Activated CD8-positive, alpha-beta memory T cell treated with anti-CD3 and anti-CD28 coated beads, Interleukin-2, amount 50 U/mL, for 4 hours (primary cell): ENCODE measurements around the gene LIPC.
A peak's percentile ranks its signal among the peaks of the same experiment; 100 is the strongest.

ENCODE experiments used
- DNase-seq: peaks from one replicate; pipeline ENCODE4 v3.0.0-alpha.2; 2020

Gene LIPC

DNA sequence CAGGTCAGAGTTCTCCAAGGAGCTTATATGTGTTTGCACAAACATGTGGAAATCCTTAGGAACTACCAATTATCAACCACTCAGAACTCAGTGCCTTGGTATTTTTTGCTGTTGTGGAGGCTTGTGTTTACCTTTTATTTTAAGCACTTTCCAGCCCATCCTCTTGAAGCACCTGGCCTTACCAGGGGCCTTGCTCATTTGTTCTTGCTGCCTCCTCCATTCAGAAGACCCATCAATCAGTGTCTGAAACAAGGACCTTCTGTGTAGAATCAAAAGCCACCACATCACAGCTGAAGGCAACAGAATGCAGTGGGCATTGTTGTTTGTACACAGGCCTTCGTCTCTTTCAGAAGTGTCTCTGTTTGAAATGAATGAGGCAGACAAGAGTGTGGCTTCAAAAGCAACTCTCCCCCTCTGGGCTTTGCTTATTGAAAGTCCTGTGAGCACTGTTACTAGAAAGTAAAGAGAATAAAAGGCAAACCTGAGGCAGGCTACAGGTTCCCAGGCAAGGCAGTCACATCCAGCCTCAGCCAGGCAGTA is 24.5 kb upstream of the LIPC start:
- no peak for DNase-seq

- no peak for DNase-seq
Measured at GRCh38 chr15:58407778-58408177, 24.0 kb upstream of the LIPC start.

DNA sequence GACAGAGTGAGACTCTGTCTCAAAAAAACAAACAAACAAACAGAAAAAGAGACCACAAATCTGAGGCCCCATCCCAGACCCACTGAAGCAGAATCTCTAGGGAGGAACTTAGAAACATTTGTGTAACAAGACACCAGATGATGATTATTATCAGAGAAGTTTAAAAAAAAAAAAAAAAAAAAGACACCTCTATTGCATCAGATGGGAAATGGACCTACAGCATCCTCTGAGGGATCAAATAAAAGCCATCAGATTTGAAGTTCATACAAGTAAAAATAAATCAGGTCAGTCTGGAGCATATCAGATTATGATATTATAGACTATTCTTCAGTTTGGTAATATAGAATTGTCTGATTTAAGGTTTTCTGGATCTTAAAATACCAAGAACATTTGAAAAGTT is 21.9 kb upstream of the LIPC start:
- DNase-seq, result no peak

GRCh38 chr15:58410353-58410752 is 21.4 kb upstream of the LIPC start:
- DNase-seq, result peak; percentile 44

GRCh38 chr15:58413253-58413652 is 18.5 kb upstream of the LIPC start:
- DNase-seq, result no peak

DNA sequence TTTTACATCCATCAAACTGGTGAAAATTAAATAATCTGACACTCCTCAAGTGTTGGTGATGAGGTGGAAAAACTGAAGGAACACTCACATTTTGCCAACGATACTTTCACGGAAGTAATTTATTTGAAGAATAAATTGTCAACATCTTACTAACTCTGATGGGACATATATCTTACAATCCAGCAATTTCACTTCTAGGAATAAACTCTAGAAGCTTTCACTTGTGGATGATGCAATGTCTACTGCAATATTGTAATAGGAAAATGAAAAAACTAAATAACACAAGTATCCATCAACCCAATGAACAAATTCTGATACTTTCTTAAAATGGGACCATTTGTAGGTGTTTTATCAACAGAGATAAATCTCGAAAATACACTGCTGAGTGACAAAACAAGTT is 16.2 kb upstream of the LIPC start:
- no peak for DNase-seq

GRCh38 chr15:58416963-58417362 is 14.8 kb upstream of the LIPC start:
- DNase-seq, result no peak

GRCh38 chr15:58418135-58418534 is 13.7 kb upstream of the LIPC start:
- no peak for DNase-seq

- DNase-seq, result no peak
Measured at GRCh38 chr15:58419803-58420524, 11.8 kb upstream of the LIPC start.

DNA sequence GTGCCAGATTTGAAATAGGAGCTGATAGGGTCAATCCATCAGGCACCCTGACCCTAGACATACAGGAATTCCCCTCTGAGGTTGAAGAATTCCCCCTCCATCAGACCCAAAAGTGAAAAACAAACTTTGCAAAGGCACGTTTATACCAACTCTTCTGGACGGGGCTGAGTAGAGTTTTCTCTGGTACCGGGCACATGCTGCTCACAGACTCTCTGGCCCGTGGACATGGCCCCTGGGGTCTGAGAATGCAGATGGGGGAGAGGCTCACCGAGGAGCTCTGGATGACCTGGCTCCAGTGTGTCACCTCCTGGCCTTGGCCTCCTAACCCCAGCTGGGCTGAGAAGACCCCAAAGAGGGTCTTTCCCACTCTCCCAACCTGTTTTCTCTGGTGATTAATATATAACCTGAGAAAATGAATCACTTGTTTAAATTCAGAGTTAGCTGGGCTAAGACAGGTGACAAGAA is 11.2 kb upstream of the LIPC start:
- DNase-seq, result no peak

DNA sequence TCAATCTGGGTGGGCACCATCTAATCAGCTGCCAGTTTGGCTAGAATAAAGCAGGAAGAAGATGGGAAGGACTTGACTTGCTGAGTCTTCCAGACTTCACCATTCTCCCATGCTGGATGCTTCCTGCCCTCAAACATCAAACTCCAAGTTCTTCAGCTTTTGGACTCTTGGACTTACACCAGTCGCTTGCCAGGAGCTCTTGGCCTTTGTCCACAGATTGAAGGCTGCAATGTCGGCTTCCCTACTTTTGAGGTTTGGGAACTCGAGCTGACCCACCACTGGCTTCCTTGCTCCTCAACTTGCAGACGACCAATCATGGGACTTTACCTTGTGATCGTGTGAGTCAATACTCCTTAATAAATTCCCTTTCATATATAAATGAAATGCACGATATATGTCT is 8.6 kb upstream of the LIPC start:
- DNase-seq, result no peak

- DNase-seq, result no peak
Measured at GRCh38 chr15:58423831-58424608, 7.8 kb upstream of the LIPC start.

DNA sequence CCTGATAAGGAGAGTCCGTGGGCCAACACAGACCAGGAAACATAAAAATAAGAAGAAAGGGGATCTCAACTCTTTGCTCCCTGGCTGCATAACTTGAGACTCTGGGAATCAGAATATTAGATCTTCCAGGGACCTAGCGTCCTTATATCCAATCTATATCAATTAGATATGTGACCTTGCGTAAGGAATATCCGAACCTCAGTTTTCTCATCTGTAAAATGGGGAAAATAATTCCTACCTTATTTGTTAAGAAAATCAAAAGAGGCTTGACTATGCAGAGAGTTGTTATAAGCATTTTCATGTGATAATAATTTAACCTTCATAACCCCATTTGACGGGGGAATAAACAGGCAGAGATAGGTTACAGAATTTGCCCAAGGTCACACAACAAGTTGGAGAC is 7.1 kb upstream of the LIPC start:
- DNase-seq, result no peak

- no peak for DNase-seq
Measured at GRCh38 chr15:58425185-58425584, 6.6 kb upstream of the LIPC start.

- no peak for DNase-seq
Measured at GRCh38 chr15:58425834-58426233, 6.0 kb upstream of the LIPC start.

- no peak for DNase-seq
Measured at GRCh38 chr15:58426501-58426900, 5.3 kb upstream of the LIPC start.

- DNase-seq, result no peak
Measured at GRCh38 chr15:58427987-58428386, 3.8 kb upstream of the LIPC start.

GRCh38 chr15:58430224-58430787 is 1.5 kb upstream of the LIPC start:
- DNase-seq, result no peak

DNA sequence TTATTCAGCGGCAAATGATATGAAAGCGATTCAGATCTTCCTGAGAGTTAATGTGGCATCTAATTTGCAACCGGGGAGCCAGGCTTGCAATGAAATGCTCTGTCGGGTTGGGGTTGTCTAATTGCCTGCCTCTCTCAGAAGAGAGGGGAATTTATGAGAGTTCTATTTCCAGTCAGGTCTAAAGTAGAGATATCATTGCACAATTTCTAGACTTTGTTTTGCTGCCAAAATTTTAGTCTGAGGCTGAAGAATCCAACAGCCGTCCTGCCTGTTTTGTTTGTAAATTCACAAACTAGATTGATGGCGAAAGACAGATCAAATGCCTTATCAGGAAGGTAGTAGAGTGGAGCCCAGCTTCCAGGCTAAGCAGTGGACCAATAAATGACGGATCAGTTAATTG is 610 bp downstream of the LIPC start:
- DNase-seq, result no peak

- no peak for DNase-seq
Measured at GRCh38 chr15:58433597-58434333, 2.0 kb downstream of the LIPC start.

DNA sequence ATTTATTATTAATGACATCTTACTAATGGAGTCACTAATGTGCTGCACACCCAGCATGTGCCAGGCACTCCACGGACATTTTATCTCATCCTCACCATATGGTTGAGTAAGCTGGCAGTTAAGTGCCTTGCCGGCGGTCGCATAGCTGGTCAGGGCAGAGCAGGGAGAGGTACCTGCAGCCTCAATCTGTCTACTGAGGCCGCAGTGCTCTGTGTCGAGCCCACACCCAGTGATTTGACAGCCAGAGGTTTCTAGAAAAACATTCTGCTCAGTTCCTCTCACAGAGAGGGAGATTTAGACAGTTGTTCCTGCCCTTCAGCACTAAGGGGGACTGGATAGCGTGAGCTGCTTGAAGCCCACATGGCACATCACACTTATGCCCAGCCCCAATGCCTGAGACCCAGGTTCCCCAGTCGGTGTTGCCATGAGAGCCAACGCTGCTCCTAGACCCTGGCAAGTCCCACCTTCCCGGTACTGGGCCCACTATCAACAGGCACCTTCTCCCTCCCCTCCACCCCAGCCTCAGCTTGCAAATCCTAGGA is 2.6 kb downstream of the LIPC start:
- DNase-seq, result no peak

DNA sequence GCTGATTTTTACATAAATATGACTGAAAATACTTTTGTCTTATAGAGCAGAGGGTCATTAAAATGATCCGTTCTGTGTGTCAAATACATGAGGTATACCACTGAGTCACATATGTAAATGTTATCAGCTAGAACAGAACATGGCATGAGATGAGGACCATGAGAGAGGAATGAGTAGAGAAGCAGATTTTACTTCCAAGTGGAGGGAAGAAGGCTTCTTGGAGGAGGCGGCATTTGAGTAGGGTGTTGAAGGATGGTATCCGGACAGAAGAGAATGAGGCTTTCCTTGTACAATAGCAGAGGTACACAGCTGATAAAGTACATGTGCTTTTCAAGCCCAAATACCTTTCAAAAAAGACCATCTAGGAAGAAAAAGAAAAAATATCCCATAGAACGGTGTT is 4.8 kb downstream of the LIPC start:
- no peak for DNase-seq
